IMR-90 (cell line): ENCODE data around the gene FRMD4B. TPM values are rescaled to one million over a fixed set of nuclear protein-coding genes. Genes with fewer than 3 reads are reported as not detected.

Source experiments
- ATAC-seq: fragments of 200-7000 bp; cut with Tn5 transposase; 2 replicates; pipeline ENCODE4 v1.9.1; 2020; ENCODE audit warnings: low read depth, mild to moderate bottlenecking, moderate library complexity
- BruUV-seq: library from RNA; stranded (reverse); fragments of 400-500 nt; replicated peaks from 2 replicates; lab custom pipeline; 2021; lab: Mats Ljungman, UMichigan
- CTCF ChIA-PET: fragments of 300-600 bp; formaldehyde crosslinking; extraction: SDS; loops from one replicate; lab custom pipeline; 2021; ENCODE audit warnings: antibody characterized with exemption; lab: Yijun Ruan, JAX
- POLR2A ChIA-PET: fragments of 300-600 bp; sonication (Branson Sonifier 250); formaldehyde crosslinking; loops from one replicate; lab custom pipeline; 2022; ENCODE audit warnings: antibody characterized with exemption; ENCODE audit not compliant: unreplicated experiment; lab: Charles Lee
- DNase-seq: peaks from one replicate; pipeline ENCODE4 v3.0.0; 2013
- H2AFZ ChIP-seq: replicated peaks from 2 replicates; pipeline ENCODE3; 2013; ENCODE audit warnings: low read length, mild to moderate bottlenecking; ENCODE audit not compliant: poor library complexity
- H2AK5ac ChIP-seq: 2 replicates; pipeline ENCODE4 v1.6.1; 2013; ENCODE audit warnings: low read depth, low read length, inconsistent platforms
- H2AK9ac ChIP-seq: replicated peaks from 2 replicates; pipeline ENCODE3; 2013; ENCODE audit warnings: mild to moderate bottlenecking, low read depth, low read length, moderate library complexity; ENCODE audit not compliant: poor library complexity
- H2BK120ac ChIP-seq: 2 replicates; pipeline ENCODE4 v1.6.1; 2013; ENCODE audit warnings: low read depth, low read length, inconsistent platforms
- H2BK15ac ChIP-seq: 3 replicates; pipeline ENCODE4 v1.6.1; 2013; ENCODE audit warnings: low read depth, low read length, inconsistent platforms
- H2BK20ac ChIP-seq: 2 replicates; pipeline ENCODE4 v1.6.1; 2013; ENCODE audit warnings: low read depth, mild to moderate bottlenecking, inconsistent platforms, low read length, moderate library complexity
- H2BK5ac ChIP-seq: 2 replicates; pipeline ENCODE4 v1.6.1; 2013; ENCODE audit warnings: mild to moderate bottlenecking, low read depth, low read length, inconsistent platforms; ENCODE audit not compliant: poor library complexity, severe bottlenecking
- H3K14ac ChIP-seq: replicated peaks from 2 replicates; pipeline ENCODE4 v1.6.1; 2013; ENCODE audit warnings: low read depth, low read length, inconsistent platforms
- H3K18ac ChIP-seq: 2 replicates; pipeline ENCODE4 v1.6.1; 2013; ENCODE audit warnings: low read depth, low read length, control low read depth
- H3K23ac ChIP-seq: 2 replicates; pipeline ENCODE4 v1.6.1; 2013; ENCODE audit warnings: low read depth, low read length, inconsistent platforms
- H3K27ac ChIP-seq: 2 replicates; pipeline ENCODE4 v1.5.1; 2013; ENCODE audit warnings: mild to moderate bottlenecking, control low read depth, low read length; ENCODE audit not compliant: insufficient read depth
- H3K27me3 ChIP-seq: 2 replicates; pipeline ENCODE4 v1.6.1; 2013; ENCODE audit warnings: low read length; ENCODE audit not compliant: control insufficient read depth, insufficient read depth
- H3K36me3 ChIP-seq: 2 replicates; pipeline ENCODE4 v1.6.1; 2013; ENCODE audit warnings: low read length, mixed read lengths; ENCODE audit not compliant: control insufficient read depth, insufficient read depth
- H3K4ac ChIP-seq: 2 replicates; pipeline ENCODE4 v1.6.1; 2013; ENCODE audit warnings: low read depth, low read length, inconsistent platforms
- H3K4me1 ChIP-seq: 2 replicates; pipeline ENCODE4 v1.6.1; 2013; ENCODE audit warnings: low read length, mixed read lengths; ENCODE audit not compliant: control insufficient read depth, insufficient read depth
- H3K4me2 ChIP-seq: 2 replicates; pipeline ENCODE4 v1.6.1; 2013; ENCODE audit warnings: low read depth, mild to moderate bottlenecking, control low read depth, low read length, moderate library complexity
- H3K4me3 ChIP-seq: 2 replicates; pipeline ENCODE4 v1.5.1; 2013; ENCODE audit warnings: low read depth, mild to moderate bottlenecking, control low read depth, low read length, moderate library complexity; ENCODE audit not compliant: insufficient read depth
- H3K56ac ChIP-seq: 2 replicates; pipeline ENCODE4 v1.6.1; 2013; ENCODE audit warnings: low read length, inconsistent platforms; ENCODE audit not compliant: insufficient read depth; ENCODE audit errors: extremely low read depth
- H3K79me1 ChIP-seq, 2 experiments: 2 replicates each; pipeline ENCODE4 v1.6.1; 2013; ENCODE audit warnings: low read length in 2 of 2, inconsistent platforms in 1 of 2, low read depth in 1 of 2
- H3K9ac ChIP-seq: 2 replicates; pipeline ENCODE4 v1.6.1; 2013; ENCODE audit warnings: low read depth, low read length, control low read depth
- H3K9me1 ChIP-seq: 2 replicates; pipeline ENCODE4 v1.6.1; 2013; ENCODE audit warnings: low read length, inconsistent platforms; ENCODE audit not compliant: insufficient read depth
- H3K9me3 ChIP-seq: 2 replicates; pipeline ENCODE4 v1.6.1; 2013; ENCODE audit warnings: low read length; ENCODE audit not compliant: control insufficient read depth, insufficient read depth
- H4K20me1 ChIP-seq: 2 replicates; pipeline ENCODE4 v1.6.1; 2013; ENCODE audit warnings: low read length, inconsistent platforms; ENCODE audit not compliant: insufficient read depth
- H4K5ac ChIP-seq: 2 replicates; pipeline ENCODE4 v1.6.1; 2013; ENCODE audit warnings: mild to moderate bottlenecking, low read depth, low read length, control low read depth
- H4K8ac ChIP-seq, 2 experiments: 2 replicates each; pipeline ENCODE4 v1.6.1; 2013; ENCODE audit warnings: low read depth in 2 of 2, low read length in 2 of 2, control low read depth in 1 of 2, inconsistent platforms in 1 of 2
- H4K91ac ChIP-seq: 2 replicates; pipeline ENCODE4 v1.6.1; 2013; ENCODE audit warnings: low read depth, low read length, inconsistent platforms; ENCODE audit not compliant: insufficient read depth
- BHLHE40 ChIP-seq: fragments of 150-350 bp; IDR thresholded peaks from 2 replicates; pipeline ENCODE4 v1.6.1; 2016; ENCODE audit warnings: mild to moderate bottlenecking, low read depth, low read length
- CEBPB ChIP-seq: IDR thresholded peaks from 2 replicates; pipeline ENCODE4 v1.6.1; 2012; ENCODE audit warnings: low read depth, low read length, improper control_type of control experiment
- CHD1 ChIP-seq: IDR thresholded peaks from 2 replicates; pipeline ENCODE4 v1.6.1; 2012; ENCODE audit warnings: low read depth, low read length, improper control_type of control experiment
- FOS ChIP-seq: fragments of 150-350 bp; IDR thresholded peaks from 2 replicates; pipeline ENCODE4 v1.6.1; 2016; ENCODE audit warnings: low read depth, low read length
- MAFK ChIP-seq: IDR thresholded peaks from 2 replicates; pipeline ENCODE4 v1.6.1; 2012; ENCODE audit warnings: low read depth, low read length, improper control_type of control experiment
- MAZ ChIP-seq: IDR thresholded peaks from 2 replicates; pipeline ENCODE4 v1.6.1; 2012; ENCODE audit warnings: low read depth, mild to moderate bottlenecking, low read length, improper control_type of control experiment, moderate library complexity, borderline replicate concordance
- MXI1 ChIP-seq: IDR thresholded peaks from 2 replicates; pipeline ENCODE4 v1.6.1; 2012; ENCODE audit warnings: low read depth, mild to moderate bottlenecking, low read length, moderate library complexity, borderline replicate concordance
- NFE2L2 ChIP-seq: fragments of 150-350 bp; IDR thresholded peaks from 2 replicates; pipeline ENCODE4 v1.6.1; 2016; ENCODE audit warnings: low read depth, mild to moderate bottlenecking, low read length
- POLR2A ChIP-seq: IDR thresholded peaks from 2 replicates; pipeline ENCODE4 v1.6.1; 2012; ENCODE audit warnings: mild to moderate bottlenecking, low read depth, low read length
- RAD21 ChIP-seq: IDR thresholded peaks from 2 replicates; pipeline ENCODE4 v1.6.1; 2012; ENCODE audit warnings: low read length, improper control_type of control experiment
- RCOR1 ChIP-seq: IDR thresholded peaks from 2 replicates; pipeline ENCODE4 v1.6.1; 2012; ENCODE audit warnings: mild to moderate bottlenecking, low read length, improper control_type of control experiment; ENCODE audit not compliant: insufficient replicate concordance
- RFX5 ChIP-seq: IDR thresholded peaks from 2 replicates; pipeline ENCODE4 v1.8.0; 2012; ENCODE audit warnings: low read depth, mild to moderate bottlenecking, low read length, moderate library complexity
- SMC3 ChIP-seq: fragments of 150-350 bp; IDR thresholded peaks from 2 replicates; pipeline ENCODE4 v1.6.1; 2016; ENCODE audit warnings: low read depth, mild to moderate bottlenecking, antibody characterized with exemption, low read length, moderate library complexity
- WGBS, 2 experiments: methylation state at CpG; one replicate each; pipeline versions ENCODE4 v1.1.5 to v1.1.7; 2013; ENCODE audit warnings: missing lambda C conversion rate in 2 of 2; ENCODE audit not compliant: insufficient read length in 1 of 2; ENCODE audit errors: extremely low coverage in 2 of 2; 5-methylcytosine and 5-hydroxymethylcytosine counted together
- dilution Hi-C: fragments of 300-500 bp; cut with HindIII; formaldehyde crosslinking; loops from one replicate; pipeline ENCODE4 v1.14.3; 2018; ENCODE audit warnings: low sequenced_read_pairs; ENCODE audit not compliant: unreplicated experiment
- in situ Hi-C: fragments of 300-500 bp; cut with MboI; formaldehyde crosslinking; loops from 3 replicates; pipeline ENCODE4 v1.14.3; 2019; ENCODE audit warnings: low sequenced_read_pairs, inconsistent platforms, mixed read lengths
- intact Hi-C: fragments of 100-400 bp; cut with micrococcal nuclease; formaldehyde crosslinking; loops from 2 replicates; pipeline ENCODE4 v1.10.0; 2022
- polyA plus RNA-seq, 3 experiments: library from polyadenylated mRNA; depleted of rRNA; stranded (reverse); fragments of >200 nt; gene quantifications; 2 replicates each; pipeline ENCODE4 v1.2.3, GENCODE V29; 2012; ENCODE audit warnings: low replicate concordance in 1 of 3
- total RNA-seq: library from RNA; depleted of rRNA; stranded (reverse); fragments of >200 nt; gene quantifications from 2 replicates; pipeline ENCODE4 v1.2.3, GENCODE V29; 2012
- TF ChIP-seq, protein P1 (sequence below): fragments of 150-350 bp; IDR thresholded peaks from 2 replicates; pipeline ENCODE4 v1.6.1; 2017; ENCODE audit warnings: mild to moderate bottlenecking, antibody characterized with exemption, low read length, low read depth
- TF ChIP-seq, protein P2 (sequence below): conservative IDR thresholded peaks from 2 replicates; pipeline ENCODE4 v1.5.1; 2012; ENCODE audit warnings: mild to moderate bottlenecking, low read depth, low read length, improper control_type of control experiment
- TF ChIP-seq, protein P3 (sequence below): fragments of 150-350 bp; IDR thresholded peaks from 2 replicates; pipeline ENCODE4 v1.6.1; 2016; ENCODE audit warnings: low read depth, mild to moderate bottlenecking, low read length, moderate library complexity, borderline replicate concordance

Gene FRMD4B
- total and polyA plus RNA-seq, 2 of the 4 experiments (the other 2 are of a cell fraction), result 0.14 to 0.36 TPM

DNA sequence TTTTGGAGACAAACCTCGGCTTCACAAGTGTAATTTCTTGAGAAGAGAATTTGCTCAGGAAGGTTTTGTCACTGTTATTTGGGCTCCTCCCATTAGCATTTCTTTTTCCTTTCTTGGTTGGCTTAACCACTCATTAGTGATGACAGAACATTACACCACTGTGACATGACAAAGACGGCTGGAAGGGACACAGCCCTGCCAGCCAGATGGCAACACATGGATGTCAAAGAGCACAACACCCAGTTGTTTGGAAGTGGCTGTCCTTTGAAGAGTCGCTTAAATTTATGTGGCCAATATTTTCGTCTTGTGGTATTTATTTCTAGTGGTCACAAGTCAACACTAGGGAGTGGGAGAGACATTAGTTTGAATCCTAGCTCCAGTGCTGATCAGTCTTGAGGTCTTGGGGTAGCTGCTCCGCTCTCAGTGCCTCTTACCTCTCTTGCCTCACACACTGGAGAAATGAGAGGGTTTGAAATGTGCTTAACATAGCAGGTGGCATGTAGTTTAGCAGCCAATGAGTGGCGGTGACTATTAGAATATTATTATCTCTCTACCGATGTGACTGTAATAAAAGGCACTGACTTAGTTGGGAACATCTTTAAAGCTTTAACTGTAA, 92.8 kb downstream of the FRMD4B start:
- Histone ChIP-seq H3K79me1 (no peaks in the 10 kb centered on the region), H2AK5ac (no peak overlapping the region), H3K4me3 (no peak overlapping the region), H3K27me3 (peaks cover 11% of the 10 kb centered on the region), H2BK120ac (no peak overlapping the region), H3K23ac (no peak overlapping the region), H3K9me3 (no peaks in the 10 kb centered on the region), H2AK9ac (no peak overlapping the region), H4K91ac (no peak overlapping the region), H3K36me3 (no peaks in the 10 kb centered on the region), H3K4me1 (no peaks in the 10 kb centered on the region), H3K9ac (no peak overlapping the region), H3K4me2 (no peak overlapping the region), H3K9me1 (no peaks in the 10 kb centered on the region), H2AFZ (no peak overlapping the region), H2BK15ac (no peak overlapping the region), H3K18ac (no peak overlapping the region), H2BK20ac (no peak overlapping the region), H4K20me1 (no peaks in the 10 kb centered on the region), H3K56ac (no peak overlapping the region), H3K14ac (no peak overlapping the region), H3K4ac (no peak overlapping the region), H3K27ac (no peak overlapping the region), H2BK5ac (no peak overlapping the region), H4K5ac (no peak overlapping the region), H4K8ac (no peak overlapping the region)
- WGBS, 2 experiments, result no CpG with 5 or more reads among the region's 7 CpGs
- in situ Hi-C loops (no loop called here), intact Hi-C loops (no loop called here), dilution Hi-C loops (no loop called here)
- CTCF ChIA-PET, result interaction anchor here (1.3 kb wide), 1 partner anchor 11 kb away, joined by 3 read pairs; no protein-coding TSS in a partner anchor
- POLR2A ChIA-PET, result no interaction called here
- TF ChIP-seq, protein P1, sequence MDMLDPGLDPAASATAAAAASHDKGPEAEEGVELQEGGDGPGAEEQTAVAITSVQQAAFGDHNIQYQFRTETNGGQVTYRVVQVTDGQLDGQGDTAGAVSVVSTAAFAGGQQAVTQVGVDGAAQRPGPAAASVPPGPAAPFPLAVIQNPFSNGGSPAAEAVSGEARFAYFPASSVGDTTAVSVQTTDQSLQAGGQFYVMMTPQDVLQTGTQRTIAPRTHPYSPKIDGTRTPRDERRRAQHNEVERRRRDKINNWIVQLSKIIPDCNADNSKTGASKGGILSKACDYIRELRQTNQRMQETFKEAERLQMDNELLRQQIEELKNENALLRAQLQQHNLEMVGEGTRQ, result no peak
- TF ChIP-seq, protein P2, sequence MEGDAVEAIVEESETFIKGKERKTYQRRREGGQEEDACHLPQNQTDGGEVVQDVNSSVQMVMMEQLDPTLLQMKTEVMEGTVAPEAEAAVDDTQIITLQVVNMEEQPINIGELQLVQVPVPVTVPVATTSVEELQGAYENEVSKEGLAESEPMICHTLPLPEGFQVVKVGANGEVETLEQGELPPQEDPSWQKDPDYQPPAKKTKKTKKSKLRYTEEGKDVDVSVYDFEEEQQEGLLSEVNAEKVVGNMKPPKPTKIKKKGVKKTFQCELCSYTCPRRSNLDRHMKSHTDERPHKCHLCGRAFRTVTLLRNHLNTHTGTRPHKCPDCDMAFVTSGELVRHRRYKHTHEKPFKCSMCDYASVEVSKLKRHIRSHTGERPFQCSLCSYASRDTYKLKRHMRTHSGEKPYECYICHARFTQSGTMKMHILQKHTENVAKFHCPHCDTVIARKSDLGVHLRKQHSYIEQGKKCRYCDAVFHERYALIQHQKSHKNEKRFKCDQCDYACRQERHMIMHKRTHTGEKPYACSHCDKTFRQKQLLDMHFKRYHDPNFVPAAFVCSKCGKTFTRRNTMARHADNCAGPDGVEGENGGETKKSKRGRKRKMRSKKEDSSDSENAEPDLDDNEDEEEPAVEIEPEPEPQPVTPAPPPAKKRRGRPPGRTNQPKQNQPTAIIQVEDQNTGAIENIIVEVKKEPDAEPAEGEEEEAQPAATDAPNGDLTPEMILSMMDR, result no peak
- no peak for TF ChIP-seq CHD1
- no peak for TF ChIP-seq MAZ
- no peak for TF ChIP-seq BHLHE40
- TF ChIP-seq NFE2L2, result no peak
- TF ChIP-seq, protein P3, sequence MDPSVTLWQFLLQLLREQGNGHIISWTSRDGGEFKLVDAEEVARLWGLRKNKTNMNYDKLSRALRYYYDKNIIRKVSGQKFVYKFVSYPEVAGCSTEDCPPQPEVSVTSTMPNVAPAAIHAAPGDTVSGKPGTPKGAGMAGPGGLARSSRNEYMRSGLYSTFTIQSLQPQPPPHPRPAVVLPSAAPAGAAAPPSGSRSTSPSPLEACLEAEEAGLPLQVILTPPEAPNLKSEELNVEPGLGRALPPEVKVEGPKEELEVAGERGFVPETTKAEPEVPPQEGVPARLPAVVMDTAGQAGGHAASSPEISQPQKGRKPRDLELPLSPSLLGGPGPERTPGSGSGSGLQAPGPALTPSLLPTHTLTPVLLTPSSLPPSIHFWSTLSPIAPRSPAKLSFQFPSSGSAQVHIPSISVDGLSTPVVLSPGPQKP, result no peak
- TF ChIP-seq RFX5, result no peak
- no peak for TF ChIP-seq MXI1
- no peak for TF ChIP-seq CEBPB
- TF ChIP-seq SMC3, result no peak
- TF ChIP-seq RCOR1, result no peak
- TF ChIP-seq RAD21, result no peak
- TF ChIP-seq POLR2A, result no peak
- no peak for TF ChIP-seq MAFK
- no peak for TF ChIP-seq FOS
- no peak for ATAC-seq
- no peak for DNase-seq
- BruUV-seq, result no TSS peak
